ENCODE results near the gene HOXA13. TPM values are rescaled to one million over a fixed set of nuclear protein-coding genes. Genes with fewer than 3 reads are reported as not detected.
A peak's percentile ranks its signal among the peaks of the same experiment; 100 is the strongest.

HOXA13 gene
- total RNA-seq, 3 donors from 2014 or later: 28.0 to 54.3 (median 42.2) TPM

- intact Hi-C loops (cut with DNase I, micrococcal nuclease): loop anchor here in 1 of 2 donors (5.0 kb wide), 1 partner anchor 372 kb away; no protein-coding TSS in a partner anchor
- H3K4me1 ChIP-seq (ENCODE audit: low read depth): peaks cover 13% of the 10 kb centered on the region
- DNase-seq (peak in 2 of 3 donors; percentile 20 to 42), ATAC-seq (peak; percentile 25)
- no peaks in the 10 kb centered on the region for H3K9me3 ChIP-seq
- no peak overlapping the region for H3K4me3 ChIP-seq
- no peak for TF ChIP-seq CTCF (IDR thresholded peaks at IDR 0.05)
- H3K36me3 ChIP-seq (ENCODE audit: low read depth): no peaks in the 10 kb centered on the region
These were observed 5.7 kb upstream of the HOXA13 start for GRCh38 chr7:27205325-27206280.

GRCh38 chr7:27204851-27205322 is 5.0 kb upstream of the HOXA13 start:
- Histone ChIP-seq H3K36me3 (ENCODE audit: low read depth) (no peaks in the 10 kb centered on the region), H3K9me3 (no peaks in the 10 kb centered on the region), H3K4me1 (ENCODE audit: low read depth) (peaks cover 14% of the 10 kb centered on the region), H3K4me3 (no peak overlapping the region)
- TF ChIP-seq CTCF (IDR thresholded peaks at IDR 0.05): no peak
- DNase-seq (peak in 2 of 3 donors; percentile 49 to 73), ATAC-seq (peak; percentile 11)
- intact Hi-C loops (cut with DNase I, micrococcal nuclease): loop anchor here in 1 of 2 donors (5.0 kb wide), 1 partner anchor 372 kb away; no protein-coding TSS in a partner anchor

- H3K36me3 ChIP-seq (ENCODE audit: low read depth): no peaks in the 10 kb centered on the region
These were observed 4.2 kb upstream of the HOXA13 start for GRCh38 chr7:27203964-27204594.

DNA sequence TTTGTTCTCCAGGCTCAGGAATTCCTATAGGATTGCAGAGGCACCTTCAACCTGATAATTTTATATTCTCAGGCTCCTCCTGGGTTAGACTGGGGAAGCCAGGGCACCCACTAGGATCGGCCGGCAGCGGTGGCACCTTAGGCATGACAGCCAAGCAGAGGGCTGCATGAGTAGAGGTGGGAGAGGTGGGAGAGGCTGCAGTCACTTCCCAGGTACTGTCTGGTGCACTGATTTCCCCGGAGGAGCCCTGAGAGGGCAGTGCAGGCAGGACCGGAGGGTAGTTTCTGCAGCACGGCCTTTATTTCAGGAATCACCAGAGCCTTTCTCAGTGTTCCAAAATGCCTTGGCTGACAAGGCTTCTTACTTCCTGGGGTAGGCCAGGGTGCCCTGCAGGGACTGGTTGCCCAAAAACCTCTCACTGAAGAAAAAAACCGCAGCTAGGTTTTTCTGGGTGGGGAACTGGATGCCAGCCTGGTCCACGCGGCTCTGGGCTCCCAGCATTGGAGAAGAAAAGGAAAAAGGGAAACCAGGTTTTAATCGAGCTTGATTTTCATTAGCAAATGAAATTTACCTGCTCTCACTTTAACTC is 3.6 kb upstream of the HOXA13 start:
- H3K4me1 ChIP-seq (ENCODE audit: low read depth): peaks cover 13% of the 10 kb centered on the region
- no peaks in the 10 kb centered on the region for H3K9me3 ChIP-seq
- intact Hi-C loops (cut with DNase I, micrococcal nuclease): no loop called here
- DNase-seq (peak in 2 of 3 donors; percentile 28 to 48), ATAC-seq (no peak)
- no peaks in the 10 kb centered on the region for H3K36me3 ChIP-seq (ENCODE audit: low read depth)
- TF ChIP-seq CTCF (IDR thresholded peaks at IDR 0.05): no peak
- no peak overlapping the region for H3K4me3 ChIP-seq

More at GRCh38 chr7:27203964-27204594, 4.2 kb upstream of the HOXA13 start:
- ATAC-seq: no peak
- TF ChIP-seq CTCF (IDR thresholded peaks at IDR 0.05): no peak
- intact Hi-C loops (cut with DNase I, micrococcal nuclease): no loop called here
- Histone ChIP-seq H3K4me3 (no peak overlapping the region), H3K9me3 (no peaks in the 10 kb centered on the region), H3K4me1 (ENCODE audit: low read depth) (peaks cover 13% of the 10 kb centered on the region)
- peak in 1 of 3 donors; percentile 14 for DNase-seq

DNA sequence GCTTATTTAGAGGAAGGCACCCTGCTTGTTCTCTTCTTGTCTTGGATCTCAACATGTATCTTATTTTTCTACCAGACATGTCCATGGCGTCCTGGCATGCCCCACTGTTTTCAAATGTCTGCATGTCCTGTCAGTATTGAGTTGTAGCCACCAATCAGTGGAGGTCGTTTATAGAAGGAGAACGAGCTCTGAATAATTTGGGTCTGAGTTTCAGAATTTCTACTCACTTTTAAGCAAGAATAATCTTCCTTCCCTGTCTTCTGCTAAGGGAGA is 2.9 kb upstream of the HOXA13 start:
- Histone ChIP-seq H3K9me3 (no peaks in the 10 kb centered on the region), H3K4me3 (no peak overlapping the region), H3K36me3 (ENCODE audit: low read depth) (no peaks in the 10 kb centered on the region), H3K4me1 (ENCODE audit: low read depth) (peaks cover 13% of the 10 kb centered on the region)
- DNase-seq (peak in 1 of 3 donors; percentile 34), ATAC-seq (no peak)
- TF ChIP-seq CTCF (IDR thresholded peaks at IDR 0.05): no peak
- intact Hi-C loops (cut with DNase I, micrococcal nuclease): no loop called here

Measured in mucosa of descending colon (tissue), 3 donors.